Epithelial cell of esophagus (primary cell): Measurements from ENCODE around the gene CSF1R.
"Not testable (repeated sequence)": the region's sequence is repeated elsewhere in the genome, so short reads cannot be mapped to it uniquely, and the experiment has no call there.

Experiments
- DNase-seq: peaks from one replicate; pipeline ENCODE4 v3.0.0; 2010; ENCODE audit warnings: low read depth
- H3K4me3 ChIP-seq: 2 replicates; pipeline ENCODE4 v1.5.1; 2011; ENCODE audit warnings: mild to moderate bottlenecking, low read length, control low read depth
- TF ChIP-seq, protein P1 (sequence below): IDR thresholded peaks from 2 replicates; pipeline ENCODE4 v1.5.1; 2011; ENCODE audit warnings: low read depth, mild to moderate bottlenecking, low read length, control low read depth, inconsistent platforms; ENCODE audit not compliant: insufficient read depth; ENCODE audit errors: missing control alignments

Gene CSF1R

DNA sequence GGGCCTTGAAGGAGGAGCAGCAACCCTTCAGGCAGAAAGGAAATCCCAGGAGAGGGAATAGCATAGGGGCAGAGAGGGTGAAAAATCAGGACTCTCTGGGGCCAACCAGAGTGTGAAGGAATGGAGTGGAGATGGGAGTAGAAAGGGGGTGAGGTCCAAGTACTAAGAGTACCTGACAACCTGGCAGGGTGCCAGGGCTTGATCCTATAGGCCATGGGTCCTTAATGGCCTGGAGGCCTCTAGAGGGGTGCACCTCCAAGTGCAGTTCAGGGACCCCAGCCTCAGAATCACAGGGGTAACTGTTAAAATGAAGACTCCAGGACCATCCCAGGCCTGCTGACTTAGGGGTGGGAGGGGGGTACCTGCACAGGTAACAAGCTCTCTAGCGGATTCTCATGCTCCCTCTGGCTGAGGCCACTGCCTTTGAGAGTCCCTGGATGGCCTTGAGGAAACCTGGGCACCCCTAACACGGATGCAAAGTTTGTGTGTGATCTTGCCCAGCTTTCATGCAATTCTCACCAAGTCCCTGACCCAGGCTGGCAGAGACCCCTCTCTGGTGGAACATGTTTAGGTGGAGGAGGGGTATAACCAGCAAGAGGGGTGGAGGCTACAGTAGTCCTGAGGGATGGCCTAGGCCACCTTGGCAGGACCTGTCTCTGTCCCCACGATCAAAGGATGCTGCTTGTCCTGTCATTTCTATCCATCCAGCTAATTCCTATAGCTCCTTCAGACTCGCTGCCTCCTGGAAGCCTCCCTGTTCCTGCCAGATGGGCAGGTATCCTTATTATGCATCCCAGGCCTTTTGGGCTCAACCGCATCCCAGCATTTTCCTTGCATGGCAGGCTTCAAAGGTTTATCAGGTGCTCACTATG is 17.6 kb upstream of the CSF1R start:
- TF ChIP-seq, protein P1, sequence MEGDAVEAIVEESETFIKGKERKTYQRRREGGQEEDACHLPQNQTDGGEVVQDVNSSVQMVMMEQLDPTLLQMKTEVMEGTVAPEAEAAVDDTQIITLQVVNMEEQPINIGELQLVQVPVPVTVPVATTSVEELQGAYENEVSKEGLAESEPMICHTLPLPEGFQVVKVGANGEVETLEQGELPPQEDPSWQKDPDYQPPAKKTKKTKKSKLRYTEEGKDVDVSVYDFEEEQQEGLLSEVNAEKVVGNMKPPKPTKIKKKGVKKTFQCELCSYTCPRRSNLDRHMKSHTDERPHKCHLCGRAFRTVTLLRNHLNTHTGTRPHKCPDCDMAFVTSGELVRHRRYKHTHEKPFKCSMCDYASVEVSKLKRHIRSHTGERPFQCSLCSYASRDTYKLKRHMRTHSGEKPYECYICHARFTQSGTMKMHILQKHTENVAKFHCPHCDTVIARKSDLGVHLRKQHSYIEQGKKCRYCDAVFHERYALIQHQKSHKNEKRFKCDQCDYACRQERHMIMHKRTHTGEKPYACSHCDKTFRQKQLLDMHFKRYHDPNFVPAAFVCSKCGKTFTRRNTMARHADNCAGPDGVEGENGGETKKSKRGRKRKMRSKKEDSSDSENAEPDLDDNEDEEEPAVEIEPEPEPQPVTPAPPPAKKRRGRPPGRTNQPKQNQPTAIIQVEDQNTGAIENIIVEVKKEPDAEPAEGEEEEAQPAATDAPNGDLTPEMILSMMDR: no peak
- no peak overlapping the region for H3K4me3 ChIP-seq
- DNase-seq: no peak

DNA sequence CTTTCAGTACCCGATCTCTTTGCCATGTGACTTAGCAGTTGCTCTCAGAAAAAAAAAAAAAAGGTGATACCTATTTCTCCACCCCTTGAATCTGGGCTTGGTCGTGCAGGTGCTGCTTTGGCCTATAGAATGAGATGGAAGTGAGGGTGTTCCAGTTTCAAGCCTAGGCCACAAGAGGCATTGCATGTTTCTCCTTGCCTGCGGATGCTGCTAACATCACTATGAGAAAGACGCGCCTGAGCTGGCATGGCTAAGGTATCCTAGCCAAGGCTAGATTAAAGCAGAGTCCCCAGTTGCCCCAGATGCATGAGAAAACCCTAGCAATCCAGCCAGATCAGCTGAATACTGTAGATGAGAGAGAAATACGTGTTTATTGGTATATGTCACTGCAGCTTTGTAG is 14.7 kb upstream of the CSF1R start:
- H3K4me3 ChIP-seq: no peak overlapping the region
- no peak for DNase-seq
- TF ChIP-seq, protein P1: no peak

DNA sequence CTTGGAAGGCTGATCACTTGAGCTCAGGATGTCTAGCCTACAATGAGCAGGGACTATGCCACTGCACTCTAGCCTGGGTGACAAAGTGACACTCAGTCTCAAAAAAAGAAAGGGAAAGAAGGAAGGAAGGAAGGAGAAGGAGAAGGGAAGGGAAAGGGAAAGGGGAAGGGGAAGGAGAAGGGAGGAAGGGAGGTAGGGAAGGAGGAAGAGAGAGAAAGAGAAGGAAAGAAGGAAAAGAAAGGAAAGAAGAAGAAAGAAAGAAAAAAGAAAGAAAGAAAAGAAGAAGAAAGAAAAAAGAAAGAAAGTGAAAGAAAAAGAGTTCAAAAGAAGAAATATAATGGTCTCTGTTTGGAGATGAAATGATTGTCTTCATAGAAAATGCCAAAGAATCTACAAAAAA is 10.8 kb upstream of the CSF1R start:
- TF ChIP-seq, protein P1: no peak
- H3K4me3 ChIP-seq: no peak overlapping the region
- DNase-seq: no peak

DNA sequence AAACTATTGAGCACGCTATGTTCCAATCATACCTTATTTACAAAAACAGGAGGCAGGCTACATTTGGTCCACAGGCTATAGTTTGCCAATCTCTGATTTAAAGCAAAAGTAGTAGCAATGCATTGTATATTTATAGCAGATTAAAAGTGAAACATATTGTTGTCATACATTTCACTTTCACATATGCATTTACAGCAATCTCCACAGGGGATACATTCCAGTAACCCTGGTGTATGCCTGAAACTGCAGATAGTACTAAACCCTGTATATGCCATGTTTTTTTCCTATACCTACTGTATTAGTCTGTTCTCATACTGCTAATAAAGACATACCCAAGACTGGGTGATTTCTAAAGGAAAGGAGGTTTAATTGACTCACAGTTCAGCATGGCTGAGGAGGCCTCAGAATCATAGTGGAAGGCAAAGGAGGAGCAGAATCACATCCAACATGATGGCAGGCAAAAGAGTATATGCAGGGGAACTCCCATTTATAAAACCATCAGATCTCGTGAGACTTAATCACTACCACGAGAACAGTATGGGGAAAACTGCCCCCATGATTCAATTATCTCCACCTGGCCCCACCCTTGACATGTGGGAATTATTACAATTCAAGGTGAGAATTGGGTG is 5.9 kb upstream of the CSF1R start:
- DNase-seq: no peak
- no peak overlapping the region for H3K4me3 ChIP-seq
- TF ChIP-seq, protein P1: no peak

DNA sequence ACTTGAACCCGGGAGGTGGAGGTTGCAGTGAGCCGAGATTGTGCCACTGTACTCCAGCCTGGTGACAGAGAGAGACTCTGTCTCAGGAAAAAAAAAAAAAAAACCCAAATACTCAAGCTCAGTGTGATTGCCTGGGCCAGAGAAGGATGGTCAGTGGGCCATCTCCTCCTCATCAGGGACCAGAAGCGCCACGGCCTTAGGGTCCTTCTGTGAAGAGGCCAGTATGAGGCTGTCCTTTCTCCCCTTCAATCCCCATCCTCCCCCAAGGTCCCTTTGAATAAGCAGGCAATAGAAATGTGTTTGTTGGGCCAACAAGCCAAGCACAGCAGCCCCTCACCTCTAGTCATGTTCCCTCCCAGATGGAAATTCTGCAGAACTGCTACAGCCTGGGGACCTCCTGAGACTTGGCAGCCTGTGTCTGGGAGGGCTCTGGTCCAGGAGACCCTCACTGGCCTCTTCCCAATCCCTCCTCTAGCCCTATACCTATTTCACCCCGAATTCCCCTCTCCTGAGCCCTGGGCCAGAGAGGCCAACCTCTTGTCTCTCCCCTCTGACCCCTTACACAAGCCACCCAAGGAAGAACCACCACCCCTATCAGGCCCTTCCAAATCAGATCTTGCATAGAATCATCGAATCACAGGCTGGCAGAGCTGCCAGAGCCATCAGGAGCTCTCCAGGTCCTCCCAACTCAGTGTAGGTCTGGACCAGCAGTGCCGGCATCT is 1.0 kb downstream of the CSF1R start:
- TF ChIP-seq, protein P1: no peak
- no peak overlapping the region for H3K4me3 ChIP-seq
- DNase-seq: no peak

DNA sequence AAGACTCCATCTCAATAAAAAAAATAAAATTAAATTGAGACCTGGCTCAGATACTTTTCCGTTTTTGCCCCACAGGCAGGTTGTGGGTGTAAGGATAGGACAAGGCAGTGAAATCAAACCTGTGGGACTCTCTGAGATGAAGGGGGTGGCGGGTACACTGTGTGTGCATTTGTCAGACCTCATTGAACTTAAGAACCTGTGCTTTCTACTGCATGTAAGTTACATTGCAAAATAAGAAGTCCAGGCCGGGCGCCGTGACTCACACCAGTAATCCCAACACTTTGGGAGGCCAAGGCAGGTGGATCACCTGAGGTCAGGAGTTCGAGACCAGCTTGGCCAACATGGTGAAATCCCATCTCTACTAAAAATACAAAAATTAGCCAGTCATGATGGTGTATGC is 1.6 kb downstream of the CSF1R start:
- not testable (repeated sequence) for DNase-seq, H3K4me3 ChIP-seq

DNA sequence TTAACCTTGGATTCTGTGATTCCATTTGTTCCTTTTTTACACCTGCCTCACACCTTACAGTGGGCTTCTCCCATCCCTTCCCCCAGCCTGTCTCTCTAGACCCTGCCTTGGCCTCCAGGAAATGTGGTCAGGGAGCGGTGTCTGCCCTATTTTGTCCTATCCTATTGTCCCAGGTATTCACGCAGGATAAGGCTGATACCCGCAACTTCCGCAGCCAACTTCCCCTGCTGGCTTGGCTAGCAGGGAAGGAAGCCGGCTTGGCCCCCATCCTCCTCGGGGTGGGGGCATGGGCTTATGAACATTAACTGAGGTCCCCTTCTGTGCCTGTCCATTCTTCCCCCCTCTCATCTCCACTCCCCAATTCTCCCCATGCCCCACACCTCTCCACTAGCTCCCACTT is 3.5 kb downstream of the CSF1R start:
- no peak for DNase-seq
- no peak overlapping the region for H3K4me3 ChIP-seq
- TF ChIP-seq, protein P1: no peak
